ENCODE results near the gene HEPACAM2.

DNA sequence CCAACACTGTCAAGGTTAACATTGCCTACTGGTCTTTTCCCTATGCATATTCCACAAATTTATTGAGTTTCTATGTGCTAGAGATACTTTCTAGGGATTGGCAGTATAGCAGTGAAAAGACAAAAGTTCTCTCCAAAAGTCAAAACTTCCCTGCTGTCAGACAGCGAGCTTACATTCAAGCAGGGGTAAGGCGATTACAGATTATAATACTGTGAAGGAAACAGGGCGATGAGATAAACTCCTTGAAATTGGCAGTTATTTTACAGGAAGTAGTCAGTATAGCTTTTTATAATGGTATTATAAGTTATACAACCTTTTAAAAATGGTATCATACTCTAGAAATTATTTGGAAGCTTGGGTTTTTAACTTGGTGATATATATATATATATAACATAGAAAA, 15.8 kb upstream of the HEPACAM2 start:
- no peak for TF ChIP-seq CTCF (IDR thresholded peaks at IDR 0.05 in 4 of 5, conservative IDR thresholded peaks at IDR 0.05 in 1 of 5)
- no peak for TF ChIP-seq POLR2A (IDR thresholded peaks at IDR 0.05)

Data from gastrocnemius medialis (tissue), 4 donors.